Occipital lobe (tissue), 2 donors: Measurements from ENCODE around the gene NDRG2. TPM values are rescaled to one million over a fixed set of nuclear protein-coding genes. Genes with fewer than 3 reads are reported as not detected.
"Not testable (repeated sequence)": the region's sequence is repeated elsewhere in the genome, so short reads cannot be mapped to it uniquely, and the experiment has no call there.

ENCODE experiments used
- DNase-seq: peaks from one replicate; lab custom pipeline; 2025; lab: John Stamatoyannopoulos, UW
- total RNA-seq: library from RNA; depleted of rRNA; stranded (reverse); fragments of >200 nt; gene quantifications from one replicate; pipeline ENCODE4 v1.2.3, GENCODE V29; 2014

Gene NDRG2
- total RNA-seq, 1 donor from 2014 or later, result 68.5 TPM

DNA sequence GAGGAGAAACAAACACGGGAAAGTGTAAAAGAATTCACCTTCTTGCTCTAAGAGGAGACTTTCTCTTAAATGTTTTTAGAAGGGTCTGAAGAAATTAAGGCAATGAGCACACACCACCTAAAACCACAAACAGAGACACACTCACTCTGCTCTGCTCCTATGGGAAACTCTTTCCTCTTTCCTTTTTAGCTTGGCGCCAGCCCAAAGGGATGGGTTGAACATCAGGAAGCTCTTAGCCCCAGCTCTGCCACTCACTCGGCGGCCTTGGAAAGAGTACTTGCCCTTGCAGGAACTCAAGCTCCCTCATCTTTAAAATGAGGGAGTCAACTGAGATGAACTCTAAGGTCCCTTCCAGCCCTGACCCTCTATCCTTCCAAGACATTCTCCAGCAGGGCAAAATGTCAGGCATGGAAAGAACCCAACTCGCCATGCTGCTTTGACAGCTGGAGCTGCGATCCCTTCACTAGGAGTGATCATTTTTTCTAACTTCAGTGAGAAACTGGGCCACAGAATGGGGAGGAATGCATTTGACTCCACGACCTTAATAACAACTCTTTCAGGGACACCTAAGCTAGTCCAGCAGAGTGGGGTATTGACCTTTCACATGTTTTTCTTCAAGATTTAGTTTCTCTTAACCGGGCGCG lies 31.8 kb upstream of the NDRG2 start:
- no peak for DNase-seq

- DNase-seq, result no peak
These were observed 30.7 kb upstream of the NDRG2 start for GRCh38 chr14:21055432-21056117.

- DNase-seq, result no peak
These were observed 29.9 kb upstream of the NDRG2 start for GRCh38 chr14:21054768-21055145.

DNA sequence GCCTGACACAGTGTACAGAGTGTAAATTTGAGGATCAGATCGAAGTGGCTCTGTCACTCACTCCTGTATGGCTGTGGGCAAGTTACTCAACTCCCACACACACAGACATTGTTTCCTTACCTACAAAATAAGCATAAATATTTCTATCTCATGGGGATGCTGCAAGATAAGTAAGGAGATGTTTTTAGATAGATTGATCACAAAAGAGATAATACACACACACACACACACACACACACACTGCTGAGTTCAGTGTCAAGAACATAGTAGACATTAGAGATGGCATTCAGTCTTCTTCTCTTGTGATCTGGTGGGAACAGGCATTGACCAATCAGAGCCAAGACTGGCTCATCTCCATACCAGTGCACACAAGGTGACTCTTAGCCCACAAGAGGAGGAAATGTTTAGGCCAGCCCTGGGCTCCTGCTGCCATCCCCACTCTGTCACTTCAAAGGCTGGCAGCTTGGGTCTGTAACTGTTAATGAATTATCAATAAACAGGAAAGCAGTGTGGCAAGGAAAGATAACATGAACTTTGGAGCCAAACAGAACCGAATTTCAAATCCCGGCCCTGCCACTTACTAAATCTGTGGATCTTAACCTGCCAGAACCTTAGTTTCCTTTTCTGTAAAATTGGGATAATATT lies 29.4 kb upstream of the NDRG2 start:
- DNase-seq, result no peak

DNA sequence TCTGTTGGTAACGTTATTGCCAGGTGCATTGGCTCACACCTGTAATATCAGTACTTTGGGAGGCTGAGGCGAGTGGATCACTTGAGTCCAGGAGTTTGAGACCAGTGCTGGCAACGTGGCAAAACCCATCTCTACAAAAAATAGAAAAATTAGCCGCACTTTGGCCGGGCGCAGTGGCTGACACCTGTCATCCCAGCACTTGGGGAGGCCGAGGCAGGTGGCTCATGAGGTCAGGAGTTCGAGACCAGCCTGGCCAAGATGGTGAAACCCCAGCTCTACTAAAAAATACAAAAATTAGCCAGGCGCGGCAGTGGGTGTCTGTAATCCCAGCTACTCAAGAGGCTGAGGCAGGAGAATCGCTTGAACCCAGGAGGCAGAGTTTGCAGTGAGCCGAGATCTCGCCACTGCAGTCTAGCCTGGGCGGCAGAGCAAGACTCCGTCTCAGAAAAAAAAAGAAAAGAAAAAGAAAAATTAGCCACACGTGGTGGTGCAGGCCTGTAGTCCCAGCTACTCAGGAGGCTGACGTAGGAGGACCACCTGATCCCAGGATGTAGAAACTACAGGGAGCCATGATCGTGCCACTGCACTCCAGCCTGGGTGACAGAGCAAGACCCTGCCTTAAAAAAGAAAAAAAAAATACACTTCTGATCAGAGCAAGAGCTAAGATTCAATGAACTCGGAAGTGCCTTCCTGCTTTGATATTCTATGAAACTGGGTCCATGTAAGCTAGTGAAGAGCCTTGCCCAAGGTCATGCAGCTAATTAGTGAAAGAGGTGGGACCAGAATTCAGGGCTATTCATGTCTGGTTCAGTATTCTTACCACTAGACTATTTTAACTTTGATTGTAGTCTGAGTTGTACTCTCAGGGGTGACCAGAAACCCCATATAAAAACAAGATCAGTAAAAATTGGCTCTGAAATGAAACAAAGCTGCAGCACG lies 28.6 kb upstream of the NDRG2 start:
- DNase-seq, result no peak

- DNase-seq, result no peak
These were observed 25.7 kb upstream of the NDRG2 start for GRCh38 chr14:21050597-21050996.

GRCh38 chr14:21049271-21049673 lies 24.4 kb upstream of the NDRG2 start:
- DNase-seq, result no peak

DNA sequence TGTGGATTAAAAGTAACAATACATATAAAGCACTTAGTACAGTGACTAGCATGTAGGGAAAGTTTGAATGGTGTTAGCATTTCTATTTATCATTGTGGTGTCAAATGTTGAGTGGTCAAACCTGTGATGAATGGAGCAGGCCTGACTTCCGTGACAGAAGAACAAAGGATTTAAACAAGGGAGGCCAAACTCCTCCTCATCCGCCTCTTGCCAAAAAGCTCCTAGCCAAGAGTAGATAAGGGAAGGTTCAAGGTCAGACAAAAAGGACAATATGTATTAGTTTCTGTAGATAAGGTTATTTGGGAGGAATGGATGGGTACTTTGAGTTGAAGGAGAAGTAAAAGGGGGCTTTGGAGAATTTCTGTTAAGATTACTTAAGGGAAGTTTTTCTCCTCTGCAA lies 23.8 kb upstream of the NDRG2 start:
- no peak for DNase-seq

DNA sequence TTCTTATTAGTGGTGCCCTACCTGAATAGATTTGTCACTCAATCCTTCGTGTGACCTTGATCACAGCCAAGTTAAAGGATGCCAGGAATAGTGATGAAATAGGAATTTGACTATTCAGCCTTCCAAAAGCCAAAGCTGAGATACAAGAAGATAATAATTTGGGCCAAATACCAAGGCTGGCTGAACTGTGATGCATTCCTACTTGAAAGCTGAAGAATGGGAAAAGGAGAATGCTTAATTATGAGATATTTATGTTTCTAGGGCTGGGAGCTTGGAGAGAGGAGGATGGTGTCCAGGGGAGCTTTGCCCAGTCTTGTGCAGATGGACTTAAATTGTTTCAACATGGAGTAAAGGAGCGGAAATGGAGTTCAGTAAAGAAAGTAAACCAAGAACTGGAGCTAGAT lies 22.5 kb upstream of the NDRG2 start:
- no peak for DNase-seq

- no peak for DNase-seq
These were observed 19.2 kb upstream of the NDRG2 start for GRCh38 chr14:21043974-21044618.

DNA sequence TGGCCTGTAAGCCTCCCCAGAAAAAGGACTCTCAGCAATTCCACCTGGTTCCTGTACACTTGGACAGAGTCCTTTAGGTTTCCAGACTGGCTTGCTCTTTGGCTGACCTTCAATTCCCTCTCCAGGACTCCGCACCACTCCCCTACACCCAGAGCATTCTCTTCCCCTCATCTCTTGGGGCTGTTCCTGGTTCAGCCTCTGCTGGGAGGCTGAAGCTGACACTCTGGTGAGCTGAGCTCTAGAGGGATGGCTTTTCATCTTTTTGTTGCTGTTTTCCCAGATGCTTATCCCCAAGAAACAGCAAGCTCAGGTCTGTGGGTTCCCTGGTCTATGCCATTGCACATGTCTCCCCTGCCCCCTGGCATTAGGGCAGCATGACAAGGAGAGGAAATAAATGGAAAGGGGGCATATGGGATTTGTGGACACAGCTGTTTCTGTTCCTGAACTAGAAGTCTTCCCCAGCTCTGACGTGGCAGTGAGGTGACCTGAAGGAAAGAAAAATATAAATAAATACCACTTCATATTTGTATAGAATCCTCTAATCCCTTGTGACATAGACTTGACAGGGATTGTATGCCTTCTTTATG lies 18.6 kb upstream of the NDRG2 start:
- no peak for DNase-seq

DNA sequence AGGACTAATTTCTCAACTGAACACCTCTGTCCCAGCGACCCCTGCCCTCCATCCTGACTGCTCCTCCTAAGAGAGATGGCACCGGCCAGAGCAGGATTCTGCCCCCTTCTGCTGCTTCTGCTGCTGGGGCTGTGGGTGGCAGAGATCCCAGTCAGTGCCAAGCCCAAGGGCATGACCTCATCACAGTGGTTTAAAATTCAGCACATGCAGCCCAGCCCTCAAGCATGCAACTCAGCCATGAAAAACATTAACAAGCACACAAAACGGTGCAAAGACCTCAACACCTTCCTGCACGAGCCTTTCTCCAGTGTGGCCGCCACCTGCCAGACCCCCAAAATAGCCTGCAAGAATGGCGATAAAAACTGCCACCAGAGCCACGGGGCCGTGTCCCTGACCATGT lies 18.1 kb upstream of the NDRG2 start:
- peak; percentile 27 for DNase-seq

GRCh38 chr14:21041676-21042433 lies 17.0 kb upstream of the NDRG2 start, which contains the start of gene RNASE7:
Gene RNASE7 (plus strand): TSS chr14:21042362. CDS start chr14:21042993, 631 bp downstream.
- DNase-seq, result peak; percentile 5

- not testable (repeated sequence) for DNase-seq
These were observed 16.1 kb upstream of the NDRG2 start for GRCh38 chr14:21040941-21041340.

- DNase-seq, result no peak
These were observed 15.6 kb upstream of the NDRG2 start for GRCh38 chr14:21040370-21040925.

- no peak for DNase-seq
These were observed 14.9 kb upstream of the NDRG2 start for GRCh38 chr14:21039585-21040369.

GRCh38 chr14:21038441-21039422 lies 13.9 kb upstream of the NDRG2 start:
- peak; percentile 76 for DNase-seq

GRCh38 chr14:21037156-21037555 lies 12.3 kb upstream of the NDRG2 start:
- DNase-seq, result no peak
